Amygdala (tissue), 56 donors: ENCODE data around the gene STT3B.

ENCODE experiments used
- DNase-seq, 56 donors: peaks; one replicate each; lab custom pipeline; 2025; lab: John Stamatoyannopoulos, UW

Gene STT3B

DNA sequence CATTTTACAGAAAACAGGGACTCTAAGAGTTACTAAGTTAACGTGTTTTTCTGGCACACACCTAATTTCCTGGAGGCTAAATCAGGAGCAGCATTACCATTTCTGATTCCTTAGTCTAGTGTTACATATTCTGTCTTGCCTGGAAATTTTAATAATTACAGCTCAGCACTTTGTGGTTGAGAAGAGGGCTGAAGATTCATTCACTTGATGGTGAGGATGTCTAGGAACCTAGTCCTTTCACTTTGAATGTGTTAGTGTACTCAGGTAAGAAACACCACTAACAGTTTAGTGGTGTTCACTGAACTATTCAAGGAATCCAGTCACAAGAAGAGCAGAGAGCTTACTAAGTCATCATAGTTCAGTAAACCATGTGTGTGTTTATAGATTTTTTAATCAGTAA, 102.8 kb downstream of the STT3B start:
- DNase-seq, result no peak

DNA sequence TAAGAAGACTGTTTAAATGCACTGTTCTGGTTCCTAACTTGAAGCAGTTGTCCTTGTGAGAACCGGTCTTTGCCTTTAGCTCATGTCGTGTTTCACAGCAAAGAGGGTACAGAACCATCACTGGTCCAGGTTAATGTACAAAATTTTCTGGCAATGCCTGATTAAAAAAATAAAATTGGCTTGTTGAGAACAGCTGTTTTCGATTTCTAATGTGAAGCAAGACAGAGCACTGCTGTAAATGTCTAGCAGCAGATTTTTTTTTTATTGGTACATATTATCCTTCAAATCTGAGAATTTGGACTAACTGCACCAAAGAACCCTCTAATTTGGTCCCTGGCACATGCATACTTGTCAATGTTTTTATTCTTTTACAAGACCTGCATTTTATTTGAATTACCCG, 103.3 kb downstream of the STT3B start:
- DNase-seq, result no peak

DNA sequence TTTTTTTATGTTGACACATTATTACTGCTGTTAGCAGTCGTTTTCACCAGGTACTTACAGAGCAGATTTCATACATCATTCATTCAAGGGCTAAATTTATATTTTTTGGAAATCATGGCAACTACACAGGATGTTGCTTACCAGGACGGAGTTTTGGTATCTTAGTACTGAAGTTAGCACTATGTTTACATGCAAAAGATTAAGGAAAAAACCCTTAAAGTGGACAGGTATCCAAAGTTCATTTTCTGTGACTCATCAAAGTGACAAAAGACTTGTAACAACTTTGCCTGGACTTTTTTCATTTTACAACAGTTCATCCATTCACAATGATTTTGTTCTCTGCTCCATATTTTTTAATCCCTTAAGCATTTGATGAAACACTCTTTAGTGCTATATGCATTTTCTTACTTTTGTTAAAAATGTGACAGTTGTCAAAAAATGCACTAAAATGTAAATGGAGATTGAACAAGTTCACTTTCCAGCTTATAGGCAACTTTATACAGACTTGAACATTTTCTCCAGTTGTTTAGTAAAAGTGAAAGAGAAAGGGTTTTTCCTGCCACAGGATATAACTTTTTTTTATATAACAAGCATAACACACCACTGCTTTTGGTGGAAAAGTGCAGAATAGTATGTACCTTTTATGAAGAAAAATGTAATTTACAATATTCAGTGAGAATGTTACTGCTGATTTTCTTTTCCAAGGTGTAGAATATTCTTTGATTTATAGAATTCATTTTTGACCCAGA, 104.1 kb downstream of the STT3B start:
- no peak for DNase-seq

DNA sequence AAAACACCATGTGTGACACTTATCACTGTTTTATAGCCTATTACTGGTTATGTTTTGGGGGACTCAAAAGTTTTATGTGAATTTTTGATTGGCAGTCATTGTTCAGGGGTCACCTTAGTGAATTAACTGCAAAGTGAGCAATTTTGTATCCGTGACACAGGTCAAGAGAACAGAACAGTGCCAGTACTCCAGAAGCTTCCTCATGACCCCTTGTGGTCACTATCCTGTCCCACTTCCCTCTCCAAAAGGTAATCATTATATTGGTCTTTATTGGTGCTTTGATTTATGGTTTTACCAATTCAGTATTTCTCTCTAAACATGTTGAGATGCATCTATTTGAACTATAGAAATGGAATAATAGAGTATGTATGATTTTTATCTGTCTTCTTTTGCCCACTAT, 107.1 kb downstream of the STT3B start:
- DNase-seq, result no peak

DNA sequence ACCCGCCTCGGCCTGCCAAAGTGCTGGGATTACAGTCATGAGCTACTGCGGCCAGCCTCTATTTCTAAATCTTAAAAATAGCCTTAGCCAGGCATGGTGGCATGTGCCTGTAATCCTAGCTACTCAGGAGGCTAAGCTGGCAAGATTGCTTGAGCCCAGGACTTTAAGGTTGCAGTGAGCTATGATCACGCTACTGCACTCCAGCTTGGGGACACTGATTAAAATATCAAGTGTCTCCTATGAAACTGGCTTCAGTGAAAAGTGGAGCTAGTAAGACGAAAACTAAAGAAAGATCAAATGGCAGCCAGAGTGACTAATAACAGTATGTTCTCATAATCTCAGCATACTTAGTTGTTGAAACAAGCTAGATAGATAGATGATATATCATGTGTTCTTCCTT, 112.5 kb downstream of the STT3B start:
- DNase-seq, result no peak

DNA sequence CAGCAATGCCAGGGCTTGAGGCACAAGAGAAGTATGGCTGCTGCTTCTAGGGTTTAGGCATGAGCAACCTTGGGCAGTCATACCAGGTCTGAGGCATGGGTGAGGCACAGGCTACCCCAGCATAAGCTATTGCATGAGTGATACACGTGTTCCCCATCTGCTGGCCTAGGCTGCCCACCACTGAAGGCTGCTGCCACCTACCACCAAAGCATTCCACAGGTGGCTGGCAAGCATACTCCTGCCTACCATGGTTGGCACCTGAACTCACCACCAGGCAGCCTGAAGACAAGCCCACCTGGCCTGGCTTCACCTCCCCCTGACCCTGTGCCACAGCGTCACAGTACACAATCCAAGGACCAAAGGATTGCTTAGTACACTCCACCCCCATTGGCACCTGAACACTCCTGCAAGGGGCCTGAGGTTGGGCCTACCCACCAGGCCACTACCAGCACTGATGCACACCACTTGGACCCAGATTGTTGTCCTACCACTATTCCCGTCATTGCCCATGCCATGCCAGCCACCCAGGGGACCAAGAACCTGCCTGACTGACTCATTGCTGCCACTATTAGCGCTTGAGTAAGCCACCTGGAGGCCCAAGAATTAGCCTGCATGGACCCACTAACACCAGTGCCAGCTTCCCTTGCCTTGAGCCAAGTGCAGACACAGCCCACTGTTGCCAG, 115.7 kb downstream of the STT3B start:
- DNase-seq, result no peak

DNA sequence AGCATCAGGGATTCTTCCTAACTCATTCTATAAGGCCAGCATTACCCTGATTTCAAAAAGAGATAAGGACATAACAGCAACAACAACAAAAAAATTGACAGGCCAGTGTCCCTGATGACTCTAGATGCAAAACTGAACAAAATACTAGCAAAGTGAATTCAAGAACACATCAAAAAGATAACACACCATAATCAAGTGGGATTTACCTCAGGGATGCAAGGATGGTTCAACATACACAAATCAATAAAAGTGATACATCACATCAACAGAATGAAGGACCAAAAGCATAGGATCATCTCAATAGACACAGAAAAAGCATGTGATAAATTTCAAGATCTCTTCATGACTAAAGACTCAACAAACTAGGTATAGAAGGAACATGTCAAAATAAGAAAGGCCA, 119.6 kb downstream of the STT3B start:
- DNase-seq, result no peak

DNA sequence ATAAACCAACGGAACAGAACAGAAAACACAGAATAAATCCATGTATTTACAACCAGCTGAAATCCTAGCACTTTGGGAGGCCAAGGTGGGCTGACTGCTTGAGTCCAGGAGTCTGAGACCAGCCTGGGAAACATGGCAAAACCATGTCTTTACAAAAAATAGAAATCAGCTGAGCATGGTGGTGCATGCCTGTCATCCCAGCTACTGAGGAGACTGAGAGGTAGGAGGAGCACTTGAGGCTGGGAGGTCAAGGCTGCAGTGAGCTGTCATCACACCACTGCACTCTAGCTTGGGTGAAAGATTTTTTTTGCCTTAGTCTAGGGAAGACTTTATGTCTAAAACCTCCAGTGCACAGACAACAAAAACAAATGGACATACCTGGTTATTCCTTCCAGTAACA, 120.7 kb downstream of the STT3B start:
- DNase-seq, result no peak

DNA sequence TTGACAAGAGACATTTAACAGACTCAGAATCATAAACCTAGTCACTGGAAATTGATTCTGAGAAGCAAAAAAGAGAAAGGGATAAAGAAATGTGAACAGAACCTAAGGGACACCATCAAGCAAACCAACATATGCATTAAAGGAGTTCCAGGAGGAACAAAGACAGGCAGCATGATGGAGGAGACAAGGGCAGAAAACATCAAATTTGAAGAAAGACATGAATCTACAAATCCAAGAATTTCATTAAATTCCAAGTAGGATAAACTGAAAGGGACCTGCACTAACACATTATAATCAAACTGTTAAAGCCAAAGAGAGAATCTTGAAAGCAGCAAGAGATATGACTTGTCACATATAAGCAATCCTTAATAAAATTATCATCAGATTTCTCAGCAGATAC, 122.3 kb downstream of the STT3B start:
- no peak for DNase-seq

DNA sequence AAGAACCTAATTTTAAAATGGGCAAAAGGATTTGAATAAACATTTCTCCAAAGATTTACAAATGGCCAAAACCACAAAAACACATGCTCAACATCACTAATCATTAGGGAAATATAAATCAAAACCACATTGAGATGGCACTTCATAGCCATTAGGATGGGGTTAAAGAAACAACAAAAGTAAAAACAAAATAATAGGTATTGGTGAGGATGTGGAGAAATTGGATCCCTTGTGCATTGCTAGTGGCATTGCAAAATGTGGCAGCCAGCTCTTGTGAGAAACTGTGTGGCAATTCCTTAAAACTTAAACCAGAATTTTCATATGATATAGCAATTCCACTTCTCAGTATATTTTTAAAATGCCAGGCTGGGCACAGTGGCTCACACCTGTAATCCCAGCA, 126.5 kb downstream of the STT3B start:
- no peak for DNase-seq

DNA sequence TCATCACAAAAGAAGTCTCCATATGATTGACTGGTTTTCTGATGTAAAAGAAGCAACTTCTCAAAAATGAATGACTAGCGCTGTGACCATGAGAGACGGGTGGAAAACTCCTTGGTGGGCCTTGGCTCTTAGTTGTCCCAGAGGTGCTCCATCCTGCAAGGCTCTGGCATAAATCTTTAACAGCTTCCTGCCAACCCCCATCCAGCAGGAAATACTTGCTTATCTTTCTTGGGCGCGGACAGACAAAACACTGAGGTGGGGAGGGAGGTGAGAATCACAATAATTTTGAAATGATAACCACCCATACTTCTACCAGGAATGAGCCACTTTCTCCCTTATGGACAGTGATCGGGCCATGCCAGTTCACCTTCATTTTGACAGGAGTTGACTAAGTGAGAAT, 128.6 kb downstream of the STT3B start:
- DNase-seq, result no peak

DNA sequence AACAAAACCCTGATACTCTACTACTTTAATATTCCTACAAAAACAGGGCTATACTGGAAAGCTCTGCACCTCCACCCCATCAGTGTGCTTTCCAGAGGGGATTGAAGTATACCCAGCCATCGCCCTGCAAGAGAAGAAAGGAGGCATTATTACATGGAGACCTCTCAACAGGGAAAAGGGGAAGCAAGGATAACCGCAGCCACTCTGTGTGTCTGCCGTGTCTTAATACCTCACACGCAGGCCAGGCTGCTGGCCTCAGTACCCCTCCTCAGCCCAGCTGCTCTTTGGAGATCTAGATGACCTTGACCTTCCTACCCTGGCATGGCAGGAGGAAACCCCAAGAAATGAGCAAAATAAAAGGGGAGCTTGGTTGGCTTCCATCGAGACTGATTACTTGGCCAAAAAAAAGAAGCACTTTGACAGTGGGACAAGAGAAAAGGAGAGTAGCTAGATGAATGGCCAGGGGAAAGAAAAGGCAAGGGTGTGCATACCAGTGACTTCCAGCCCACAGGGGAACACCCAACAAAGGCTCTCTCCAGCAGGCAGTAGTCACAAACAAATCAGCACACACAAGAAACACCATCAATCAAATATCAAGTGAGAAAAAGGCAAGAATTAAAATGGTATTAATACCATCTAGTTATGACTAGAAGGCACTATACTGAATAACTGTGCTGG, 129.4 kb downstream of the STT3B start:
- no peak for DNase-seq

DNA sequence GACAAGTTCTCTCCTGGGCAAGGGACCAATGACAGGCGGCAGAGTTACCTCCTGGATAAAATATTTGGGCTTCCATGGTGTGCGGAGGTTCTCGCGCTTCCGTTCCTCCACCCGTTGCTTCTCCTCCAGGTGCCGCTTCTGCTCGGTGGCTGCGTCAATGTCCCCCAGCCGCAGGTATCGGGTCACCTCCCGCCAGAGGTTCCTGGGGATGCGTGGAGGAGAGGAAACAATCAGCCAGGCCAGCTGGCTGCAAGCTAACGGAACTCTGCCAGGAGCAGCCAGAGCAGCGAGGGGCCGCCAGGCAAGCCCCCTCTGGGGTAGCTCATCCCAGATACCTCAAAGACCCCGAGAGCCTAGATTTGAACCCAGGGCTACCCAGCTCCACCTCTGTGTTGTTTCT, 131.3 kb downstream of the STT3B start:
- DNase-seq, result no peak

DNA sequence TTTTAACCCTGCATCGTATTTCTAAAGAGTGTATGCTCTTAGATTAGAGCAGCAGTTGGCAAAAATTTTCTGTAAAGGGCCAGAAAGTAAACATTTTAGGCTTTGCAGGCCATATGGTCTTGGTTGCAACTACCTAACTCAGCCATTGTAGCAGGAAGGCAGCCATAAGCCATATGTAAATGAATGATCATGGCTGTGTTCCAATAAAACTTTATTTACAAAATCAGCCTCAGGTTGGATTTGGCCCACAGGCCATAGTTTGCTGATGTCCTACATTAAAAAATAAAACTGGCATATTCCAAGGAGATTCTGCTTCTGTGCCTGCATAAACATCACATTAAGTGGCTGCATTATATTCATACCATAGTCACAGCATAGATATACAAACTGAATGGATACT, 134.9 kb downstream of the STT3B start:
- DNase-seq, result no peak

DNA sequence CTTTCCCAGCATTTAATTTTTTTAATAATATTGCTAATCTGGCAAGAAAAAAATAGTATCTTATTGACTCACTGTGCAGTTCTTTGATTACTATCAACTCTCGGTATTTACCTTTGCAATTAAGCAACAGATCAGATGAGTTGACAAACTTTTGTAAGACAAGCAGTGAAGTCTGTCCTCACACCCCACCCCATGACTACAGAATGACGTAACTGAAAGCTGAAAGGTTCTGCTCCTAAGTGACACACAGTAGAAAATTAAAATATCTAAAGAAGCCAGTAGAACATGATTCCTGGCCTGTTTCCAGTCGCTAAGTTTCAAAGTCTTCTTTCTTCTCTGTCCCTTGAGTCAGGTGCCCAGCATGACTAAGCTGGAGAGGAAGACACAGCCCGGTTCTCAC, 135.5 kb downstream of the STT3B start:
- DNase-seq, result no peak

DNA sequence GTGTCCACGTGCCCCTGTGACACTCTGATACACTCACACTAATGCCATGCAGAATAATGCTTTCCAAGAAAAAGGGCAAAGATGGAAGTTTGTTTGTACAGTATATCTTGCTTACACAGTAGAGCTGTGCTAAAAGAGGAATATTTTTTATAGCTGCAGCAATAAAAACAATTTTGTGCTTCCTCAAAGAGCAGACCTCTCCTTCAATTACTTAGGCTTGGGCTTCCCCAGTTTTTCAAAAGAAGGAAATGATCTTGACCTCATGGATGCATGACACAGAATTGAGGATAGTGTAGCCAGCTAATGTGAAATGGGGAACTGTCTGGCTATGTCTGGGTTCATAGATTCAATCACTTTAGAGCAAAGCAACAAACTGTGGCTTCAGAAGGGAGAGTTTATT, 137.4 kb downstream of the STT3B start:
- DNase-seq, result no peak

DNA sequence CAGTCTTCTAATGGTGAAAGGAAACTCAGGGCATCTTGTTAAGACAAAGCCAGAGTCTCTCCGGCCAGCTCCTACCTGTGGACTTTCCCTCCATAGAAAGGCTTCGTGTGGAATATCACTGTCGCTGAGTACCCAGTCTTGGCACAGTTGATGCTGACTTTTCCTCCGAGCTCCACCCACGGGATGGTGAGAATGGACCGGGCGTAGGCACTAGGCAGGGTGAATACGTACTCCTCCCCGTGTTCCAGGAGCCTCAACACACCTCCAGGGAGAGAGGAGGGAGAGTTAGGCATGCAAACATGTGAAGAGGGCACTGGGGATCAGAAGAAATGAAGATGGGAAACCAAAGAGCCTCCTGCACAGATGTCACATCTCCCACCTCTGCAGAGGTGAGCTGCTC, 138.0 kb downstream of the STT3B start:
- DNase-seq, result no peak

DNA sequence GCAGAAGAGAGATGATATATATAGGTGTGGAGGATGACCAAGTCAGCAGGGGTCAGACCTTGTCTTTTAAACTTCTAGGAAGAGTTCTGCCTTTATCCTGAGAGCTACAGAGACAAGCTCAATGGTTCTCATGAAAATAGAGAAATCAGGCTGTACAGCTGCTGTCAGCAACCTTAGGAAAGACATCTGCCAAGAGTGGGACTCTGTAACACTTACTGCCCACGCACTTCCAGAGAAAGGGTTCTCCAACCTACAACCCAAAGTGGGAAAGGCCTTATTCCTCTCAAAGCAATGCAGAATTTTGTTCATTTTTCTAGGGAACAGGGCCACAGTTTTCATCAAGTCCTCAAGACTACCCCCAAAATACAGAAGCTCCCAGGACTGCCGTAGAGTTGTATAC, 138.7 kb downstream of the STT3B start:
- DNase-seq, result no peak

DNA sequence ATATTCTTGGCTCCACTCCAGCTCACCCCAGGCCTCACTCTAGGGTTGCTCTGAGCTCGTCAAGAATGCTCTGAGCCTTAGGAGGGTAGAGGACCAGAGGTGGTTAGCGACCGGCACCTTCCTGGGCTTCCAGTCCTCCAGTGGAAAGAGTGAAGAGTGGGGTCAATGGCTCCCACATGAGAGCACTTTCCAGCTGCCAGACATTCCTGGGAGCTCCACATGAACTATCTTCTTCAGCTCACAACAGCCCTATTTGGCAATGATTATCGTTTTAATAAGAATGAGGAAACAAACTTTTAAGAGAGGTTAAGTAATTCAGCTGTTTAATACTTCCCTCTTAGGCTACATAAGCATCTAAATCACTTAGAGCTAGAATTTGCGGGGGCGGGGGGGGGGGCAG, 139.3 kb downstream of the STT3B start:
- no peak for DNase-seq

DNA sequence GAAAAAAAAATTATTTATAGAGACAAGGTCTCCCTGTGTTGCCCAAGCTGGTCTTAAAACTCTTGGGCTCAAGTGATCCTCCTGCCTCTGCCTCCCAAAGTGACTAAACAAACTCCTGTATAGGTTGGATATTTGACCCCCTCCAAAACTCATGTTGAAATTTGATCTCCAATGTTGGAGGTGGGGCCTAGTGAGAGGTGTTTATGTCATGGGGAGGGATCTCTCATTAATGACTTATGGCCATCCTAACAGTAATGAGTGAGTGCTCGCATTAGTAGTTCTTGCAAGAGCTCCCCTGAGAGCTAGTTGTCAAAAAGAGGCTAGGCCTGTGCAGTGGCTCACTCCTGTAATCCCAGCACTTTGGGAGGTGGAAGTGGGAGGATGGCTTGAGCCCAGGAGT, 141.2 kb downstream of the STT3B start:
- DNase-seq, result no peak

DNA sequence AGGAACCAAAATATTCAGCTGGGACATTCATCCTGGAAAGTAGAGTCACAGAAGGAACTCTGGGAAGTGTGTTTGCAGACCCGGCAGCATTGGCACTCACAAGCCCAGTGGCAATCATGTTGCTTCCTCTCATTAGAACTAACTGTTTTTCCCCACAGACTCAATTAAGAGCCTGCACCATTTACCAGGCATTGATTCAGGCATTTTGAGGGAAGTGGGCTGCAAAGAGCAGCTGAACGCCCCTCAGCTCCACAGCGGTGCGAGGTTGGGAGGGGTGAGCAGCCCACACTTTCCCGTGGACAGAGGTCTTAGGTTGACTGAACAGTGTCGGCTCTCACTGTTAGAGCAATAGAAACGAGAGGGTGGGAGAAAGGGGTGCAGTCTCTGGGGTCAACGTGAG, 143.8 kb downstream of the STT3B start:
- DNase-seq, result no peak
